ENCODE results near the gene TRAF5. TPM values are rescaled to one million over a fixed set of nuclear protein-coding genes. Genes with fewer than 3 reads are reported as not detected.

Gene TRAF5
- polyA plus RNA-seq, 1 experiment = 22.0 TPM

- POLR2A ChIA-PET = interaction anchor here (0.5 kb wide), 1 partner anchor 33 kb away, joined by 8 read pairs; no protein-coding TSS in a partner anchor
- DNase-seq (ENCODE audit: low read depth, low spot score) = no peak
- Histone ChIP-seq H3K9me3 (ENCODE audit: control insufficient read depth, insufficient read depth, low read length) (no peaks in the 10 kb centered on the region; the same call in 1 of the 2 replicates), H3K27me3 (ENCODE audit: control insufficient read depth, insufficient read depth, low read length) (no peaks in the 10 kb centered on the region), H3K27ac (ENCODE audit: low read depth, low read length) (no peak overlapping the region), H3K4me3 (ENCODE audit: low read depth, low read length) (no peak overlapping the region)
- CTCF ChIA-PET = interaction anchor here (0.7 to 4.3 kb wide), 2 partner anchors 184 to 197 kb away, joined by 3 to 26 read pairs; partner anchors contain the start of gene KCNH1
- TF ChIP-seq CTCF (IDR thresholded peaks at IDR 0.05; ENCODE audit: low read depth, low read length) = no peak
These were observed 3.8 kb downstream of the TRAF5 start for GRCh38 chr1:211330282-211330936.

GRCh38 chr1:211331011-211331709, 4.5 kb downstream of the TRAF5 start:
- no peak overlapping the region for H3K27ac ChIP-seq (ENCODE audit: low read depth, low read length)
- H3K27me3 ChIP-seq (ENCODE audit: control insufficient read depth, insufficient read depth, low read length) = no peaks in the 10 kb centered on the region
- no peaks in the 10 kb centered on the region; the same call in 1 of the 2 replicates for H3K9me3 ChIP-seq (ENCODE audit: control insufficient read depth, insufficient read depth, low read length)
- ChIA-PET CTCF (interaction anchor here (0.7 to 4.3 kb wide), 3 partner anchors 8 to 183 kb away, joined by 3 to 26 read pairs (median 16); no protein-coding TSS in a partner anchor), POLR2A (interaction anchor here (0.5 kb wide), 1 partner anchor 32 kb away, joined by 8 read pairs; no protein-coding TSS in a partner anchor)
- H3K4me3 ChIP-seq (ENCODE audit: low read depth, low read length) = no peak overlapping the region
- no peak for DNase-seq (ENCODE audit: low read depth, low spot score)
- no peak for TF ChIP-seq CTCF (IDR thresholded peaks at IDR 0.05; ENCODE audit: low read depth, low read length)

- DNase-seq (ENCODE audit: low read depth, low spot score) = no peak
- CTCF ChIA-PET = interaction anchor here (0.5 to 2.6 kb wide), 4 partner anchors 9 to 138 kb away, joined by 3 to 16 read pairs (median 6); no protein-coding TSS in a partner anchor
- H3K9me3 ChIP-seq (ENCODE audit: control insufficient read depth, insufficient read depth, low read length) = no peaks in the 10 kb centered on the region; the same call in 1 of the 2 replicates
- no peak overlapping the region for H3K4me3 ChIP-seq (ENCODE audit: low read depth, low read length)
- TF ChIP-seq CTCF (IDR thresholded peaks at IDR 0.05; ENCODE audit: low read depth, low read length) = no peak
- no peak overlapping the region for H3K27ac ChIP-seq (ENCODE audit: low read depth, low read length)
- no peaks in the 10 kb centered on the region for H3K27me3 ChIP-seq (ENCODE audit: control insufficient read depth, insufficient read depth, low read length)
- POLR2A ChIA-PET = no interaction called here
These were observed 5.5 kb downstream of the TRAF5 start for GRCh38 chr1:211332036-211332616.

GRCh38 chr1:211332830-211333229, 6.2 kb downstream of the TRAF5 start:
- no peak overlapping the region for H3K27ac ChIP-seq (ENCODE audit: low read depth, low read length)
- no peaks in the 10 kb centered on the region for H3K27me3 ChIP-seq (ENCODE audit: control insufficient read depth, insufficient read depth, low read length)
- H3K9me3 ChIP-seq (ENCODE audit: control insufficient read depth, insufficient read depth, low read length) = no peaks in the 10 kb centered on the region
- POLR2A ChIA-PET = interaction anchor here (1.1 kb wide), 1 partner anchor 50 kb away, joined by 4 read pairs; no protein-coding TSS in a partner anchor
- CTCF ChIA-PET = interaction anchor here (0.5 to 2.6 kb wide), 3 partner anchors 10 to 137 kb away, joined by 5 to 16 read pairs (median 6); no protein-coding TSS in a partner anchor
- H3K4me3 ChIP-seq (ENCODE audit: low read depth, low read length) = no peak overlapping the region
- DNase-seq (ENCODE audit: low read depth, low spot score) = no peak
- TF ChIP-seq CTCF (IDR thresholded peaks at IDR 0.05; ENCODE audit: low read depth, low read length) = no peak
